Pancreas (tissue), 10 donors: ENCODE data around the gene TMX4. TPM values are rescaled to one million over a fixed set of nuclear protein-coding genes. Genes with fewer than 3 reads are reported as not detected.

Experiments
- ATAC-seq, 4 donors: fragments of 200-7000 bp; cut with Tn5 transposase; one replicate each; pipeline versions ENCODE4 v1.8.0 to v1.9.1; 2020; ENCODE audit warnings: mild to moderate bottlenecking in 4 of 4, moderate library complexity in 4 of 4
- DNase-seq, 6 donors: peaks; one replicate each; pipeline ENCODE4 v3.0.0-alpha.2; 2020
- FAIRE-seq: peaks from 2 replicates; lab custom pipeline; 2012; peaks lifted over from hg19 to GRCh38; lab: Jason Lieb, UNC
- H3K27ac ChIP-seq, 4 donors: fragments of 200-600 bp; sonication (generic); 1 replicate in 3 of 4; 2 replicates in 1 of 4; pipeline versions ENCODE4 v1.5.0 to v1.8.0; 2020
- H3K27me3 ChIP-seq, 4 donors: fragments of 200-600 bp; one replicate each; pipeline ENCODE4 v1.8.0; 2021
- H3K36me3 ChIP-seq, 3 donors: fragments of 200-600 bp; sonication (generic) in 1 of 3; one replicate each; pipeline versions ENCODE4 v1.5.0 to v1.8.0; 2020 to 2021
- H3K4me1 ChIP-seq, 3 donors: fragments of 200-600 bp; one replicate each; pipeline ENCODE4 v1.8.0; 2021
- H3K4me3 ChIP-seq, 4 donors: fragments of 200-600 bp; sonication (generic) in 2 of 4; one replicate each; pipeline versions ENCODE4 v1.5.0 to v1.8.0; 2020 to 2021
- H3K9me3 ChIP-seq, 4 donors: fragments of 200-600 bp; one replicate each; pipeline ENCODE4 v1.8.0; 2021
- WGBS, 2 donors: extraction: QIAGEN DNeasy Blood & Tissue Kit; methylation state at CpG; one replicate each; pipeline ENCODE4 v1.1.7; 2013; 5-methylcytosine and 5-hydroxymethylcytosine counted together
- intact Hi-C, 3 donors: fragments of 100-400 bp; cut with DNase I; formaldehyde crosslinking; loops; one replicate each; pipeline versions ENCODE4 v1.11.1 to v1.14.2; 2022
- polyA plus RNA-seq, 2 donors: library from polyadenylated mRNA; stranded (reverse); fragments of 200-250 nt; gene quantifications; one replicate each; pipeline ENCODE4 v1.2.3, GENCODE V29; 2013
- total RNA-seq, 6 donors: library from RNA; stranded (reverse); fragmentation: NEBNext Ultra II Directional in 4 of 6; extraction: Animal tissue kit (Norgen Biotek cat#: 25700) in 4 of 6; gene quantifications; one replicate each; pipeline versions ENCODE4 v1.2.1 to v1.2.4, GENCODE V29; 2021 to 2023
- TF ChIP-seq, protein P1 (sequence below), 4 donors: fragments of 200-600 bp; sonication (generic) in 3 of 4; IDR thresholded peaks; one replicate each; pipeline versions ENCODE4 v1.5.0 to v1.8.0; 2021; ENCODE audit warnings: antibody characterized with exemption in 4 of 4
- donor health status: healthy with polysubstance abuse.
- donor health status: DM: no; HTN: no; CAD: no; lungs with moderate emphysema.
- donor health status: DM: no; HTN: no; CAD: no.
- donor health status: control.
- donor health status: control.
- donor health status: Bipolar disorder and iron deficiency.
- donor health status: DM: yes; HTN: yes; CAD: no.
- donor health status: DM: no; HTN: no; CAD: no.
- donor health status: DM: no; HTN: no; CAD: no.
- donor health status: DM: yes; HTN: yes; CAD: no.

Gene TMX4
- total and polyA plus RNA-seq, 8 donors = 5.6 to 31.6 (median 23.9) TPM

DNA sequence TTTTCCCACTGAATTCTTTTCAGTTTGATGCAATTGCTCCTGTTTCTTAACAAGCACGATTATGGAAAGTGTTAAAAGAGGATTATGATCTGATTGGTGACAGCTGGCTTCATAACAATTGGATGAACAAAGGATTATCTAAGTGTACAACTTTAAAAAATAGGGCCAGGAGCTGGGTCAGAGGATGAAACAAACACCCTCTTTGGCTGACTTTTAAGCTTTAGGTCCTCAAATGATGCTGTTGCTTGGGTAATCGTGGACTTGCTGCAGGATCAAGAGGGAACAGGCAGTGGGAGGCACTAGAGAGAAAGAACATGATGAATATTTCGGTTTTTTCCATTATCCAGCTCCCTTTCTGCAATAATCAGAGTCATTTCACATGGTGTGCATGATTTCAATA lies 35.5 kb upstream of the TMX4 start:
- Histone ChIP-seq H3K4me1 (no peaks in the 10 kb centered on the region), H3K27ac (no peak overlapping the region), H3K9me3 (no peaks in the 10 kb centered on the region), H3K27me3 (no peaks in the 10 kb centered on the region), H3K4me3 (no peak overlapping the region), H3K36me3 (no peaks in the 10 kb centered on the region)
- WGBS, 2 donors = 56 to 61% methylated on average over 3 of the region's 3 CpGs
- no peak for FAIRE-seq
- DNase-seq = no peak
- intact Hi-C loops = loop anchor here in 1 of 3 donors (10.0 kb wide), 1 partner anchor 660 kb away; no protein-coding TSS in a partner anchor
- TF ChIP-seq, protein P1, sequence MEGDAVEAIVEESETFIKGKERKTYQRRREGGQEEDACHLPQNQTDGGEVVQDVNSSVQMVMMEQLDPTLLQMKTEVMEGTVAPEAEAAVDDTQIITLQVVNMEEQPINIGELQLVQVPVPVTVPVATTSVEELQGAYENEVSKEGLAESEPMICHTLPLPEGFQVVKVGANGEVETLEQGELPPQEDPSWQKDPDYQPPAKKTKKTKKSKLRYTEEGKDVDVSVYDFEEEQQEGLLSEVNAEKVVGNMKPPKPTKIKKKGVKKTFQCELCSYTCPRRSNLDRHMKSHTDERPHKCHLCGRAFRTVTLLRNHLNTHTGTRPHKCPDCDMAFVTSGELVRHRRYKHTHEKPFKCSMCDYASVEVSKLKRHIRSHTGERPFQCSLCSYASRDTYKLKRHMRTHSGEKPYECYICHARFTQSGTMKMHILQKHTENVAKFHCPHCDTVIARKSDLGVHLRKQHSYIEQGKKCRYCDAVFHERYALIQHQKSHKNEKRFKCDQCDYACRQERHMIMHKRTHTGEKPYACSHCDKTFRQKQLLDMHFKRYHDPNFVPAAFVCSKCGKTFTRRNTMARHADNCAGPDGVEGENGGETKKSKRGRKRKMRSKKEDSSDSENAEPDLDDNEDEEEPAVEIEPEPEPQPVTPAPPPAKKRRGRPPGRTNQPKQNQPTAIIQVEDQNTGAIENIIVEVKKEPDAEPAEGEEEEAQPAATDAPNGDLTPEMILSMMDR (IDR thresholded peaks at IDR 0.05) = no peak
- no peak for ATAC-seq

- 46 to 69% methylated on average over 10 of the region's 10 CpGs for WGBS, 2 donors
- DNase-seq (no peak), FAIRE-seq (no peak), ATAC-seq (no peak)
- Histone ChIP-seq H3K9me3 (no peaks in the 10 kb centered on the region), H3K4me1 (no peaks in the 10 kb centered on the region), H3K27me3 (no peaks in the 10 kb centered on the region), H3K27ac (no peak overlapping the region), H3K4me3 (no peak overlapping the region), H3K36me3 (no peaks in the 10 kb centered on the region)
- TF ChIP-seq, protein P1 (IDR thresholded peaks at IDR 0.05) = no peak
- intact Hi-C loops = loop anchor here in 1 of 3 donors (10.0 kb wide), 1 partner anchor 665 kb away; no protein-coding TSS in a partner anchor
Observed at GRCh38 chr20:8050157-8050837, 30.7 kb upstream of the TMX4 start.

DNA sequence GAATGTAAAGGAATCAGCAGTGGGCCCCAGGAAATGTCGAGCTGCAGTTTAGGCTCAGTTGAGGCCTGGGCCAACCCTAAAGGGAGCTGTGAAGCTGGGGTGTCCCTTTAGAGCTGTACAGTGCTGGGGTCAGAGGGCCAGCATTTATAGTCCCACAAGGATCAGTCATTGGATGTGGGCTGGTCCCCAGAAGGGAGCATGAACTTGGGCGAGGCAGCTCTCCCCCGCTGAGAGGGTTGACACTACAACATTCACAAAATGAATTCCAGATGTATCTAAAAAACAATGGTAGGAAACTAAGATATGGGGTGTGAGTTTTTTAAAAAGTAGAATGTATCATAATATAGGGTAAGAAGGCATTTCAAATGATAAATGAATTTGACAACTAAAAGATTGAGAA lies 29.7 kb upstream of the TMX4 start:
- 88 to 96% methylated on average over 3 of the region's 3 CpGs for WGBS, 2 donors
- ATAC-seq (no peak), FAIRE-seq (no peak), DNase-seq (no peak)
- TF ChIP-seq, protein P1 (IDR thresholded peaks at IDR 0.05) = no peak
- no peaks in the 10 kb centered on the region for H3K36me3 ChIP-seq
- intact Hi-C loops = loop anchor here in 1 of 3 donors (10.0 kb wide), 1 partner anchor 675 kb away; no protein-coding TSS in a partner anchor
- H3K27ac ChIP-seq = no peak overlapping the region
- no peaks in the 10 kb centered on the region for H3K4me1 ChIP-seq
- no peaks in the 10 kb centered on the region for H3K9me3 ChIP-seq
- no peaks in the 10 kb centered on the region for H3K27me3 ChIP-seq
- no peak overlapping the region for H3K4me3 ChIP-seq

- H3K27me3 ChIP-seq = no peaks in the 10 kb centered on the region
- H3K4me3 ChIP-seq = no peak overlapping the region
- no peaks in the 10 kb centered on the region for H3K4me1 ChIP-seq
- H3K27ac ChIP-seq = no peak overlapping the region
- no peak for ATAC-seq
- 78 to 79% methylated on average over 1 of the region's 1 CpG for WGBS, 2 donors
- no peak for FAIRE-seq
- H3K36me3 ChIP-seq = no peaks in the 10 kb centered on the region
- TF ChIP-seq, protein P1 (IDR thresholded peaks at IDR 0.05) = no peak
- no peaks in the 10 kb centered on the region for H3K9me3 ChIP-seq
- intact Hi-C loops = loop anchor here in 1 of 3 donors (10.0 kb wide), 1 partner anchor 679 kb away; no protein-coding TSS in a partner anchor
- no peak for DNase-seq
Observed at GRCh38 chr20:8045946-8046345, 26.4 kb upstream of the TMX4 start.
